HG02970 (cell line): ENCODE measurements around the gene C16orf92.

Experiments
- ATAC-seq: cut with Tn5 transposase; IDR thresholded peaks from one replicate; pipeline ENCODE4 v1.9.1; 2021; ENCODE audit warnings: mild to moderate bottlenecking, moderate library complexity, moderate number of reproducible peaks; ENCODE audit not compliant: unreplicated experiment, low FRiP score

C16orf92 gene

GRCh38 chr16:30070490-30070889 is 47.5 kb downstream of the C16orf92 start:
- no peak for ATAC-seq
